Sigmoid colon (tissue), 7 donors: ENCODE measurements around the gene RPLP2. TPM values are rescaled to one million over a fixed set of nuclear protein-coding genes. Genes with fewer than 3 reads are reported as not detected.

Experiments used
- DNase-seq: peaks from one replicate; pipeline ENCODE4 v3.0.0-alpha.2; 2019
- H3K27ac ChIP-seq, 4 donors: fragments of 200-600 bp; sonication (generic); one replicate each; pipeline ENCODE4 v1.5.1; 2016 to 2019; ENCODE audit warnings: mild to moderate bottlenecking in 1 of 4
- H3K27me3 ChIP-seq, 3 donors: fragments of 200-600 bp; sonication (generic); one replicate each; pipeline ENCODE4 v1.5.1; 2019; ENCODE audit warnings: mild to moderate bottlenecking in 1 of 3
- H3K36me3 ChIP-seq, 4 donors: fragments of 200-600 bp; sonication (generic); one replicate each; pipeline ENCODE4 v1.5.1; 2016 to 2019
- H3K4me1 ChIP-seq, 4 donors: fragments of 200-600 bp; sonication (generic); one replicate each; pipeline ENCODE4 v1.5.1; 2017 to 2019
- H3K4me3 ChIP-seq, 4 donors: fragments of 200-600 bp; sonication (generic); one replicate each; pipeline ENCODE4 v1.5.1; 2017 to 2019; ENCODE audit warnings: mild to moderate bottlenecking in 2 of 4, moderate library complexity in 1 of 4
- H3K9me3 ChIP-seq, 4 donors: fragments of 200-600 bp in 3 of 4; sonication (generic) in 3 of 4; one replicate each; pipeline versions ENCODE4 v1.5.1 to v1.6.1; 2013 to 2019
- EP300 ChIP-seq, 4 donors: sonication (generic); formaldehyde crosslinking; IDR thresholded peaks; one replicate each; pipeline ENCODE4 v1.6.1; 2017; ENCODE audit warnings: antibody characterized with exemption in 4 of 4
- POLR2A ChIP-seq, 2 donors: fragments of 450-650 bp; IDR thresholded peaks; one replicate each; pipeline ENCODE4 v1.6.1; 2016; ENCODE audit warnings: antibody characterized with exemption in 2 of 2, mild to moderate bottlenecking in 2 of 2, moderate library complexity in 2 of 2
- POLR2AphosphoS5 ChIP-seq, 4 donors: sonication (generic); formaldehyde crosslinking; IDR thresholded peaks; one replicate each; pipeline ENCODE4 v1.6.1; 2017; ENCODE audit warnings: antibody characterized with exemption in 4 of 4
- WGBS, 2 donors: extraction: QIAGEN DNeasy Blood & Tissue Kit; methylation state at CpG; one replicate each; pipeline ENCODE4 v1.1.7; 2013; 5-methylcytosine and 5-hydroxymethylcytosine counted together
- intact Hi-C: fragments of 100-400 bp; cut with DNase I; formaldehyde crosslinking; loops from one replicate; pipeline ENCODE4 v1.15.1; 2023
- polyA plus RNA-seq, 3 donors: library from polyadenylated mRNA; stranded (reverse); fragments of 200-250 nt; gene quantifications; one replicate each; pipeline ENCODE4 v1.2.3, GENCODE V29; 2013
- total RNA-seq, 4 donors: library from RNA; depleted of rRNA; stranded (reverse); fragments of >200 nt; gene quantifications; one replicate each; pipeline ENCODE4 v1.1.0, GENCODE V29; 2016
- TF ChIP-seq, protein P1 (sequence below), 4 experiments: fragments of 450-650 bp in 3 of 4; fragments of 200-600 bp in 1 of 4; IDR thresholded peaks; one replicate each; pipeline ENCODE4 v1.5.1; 2016 to 2019; ENCODE audit warnings: antibody characterized with exemption in 4 of 4, mild to moderate bottlenecking in 3 of 4, moderate library complexity in 2 of 4
- donor health status: healthy with polysubstance abuse.
- donor health status: Bipolar disorder and iron deficiency.
- donor health status: healthy.

Gene RPLP2
- total and polyA plus RNA-seq, 7 donors = 405 to 2,533 (median 632) TPM

DNA sequence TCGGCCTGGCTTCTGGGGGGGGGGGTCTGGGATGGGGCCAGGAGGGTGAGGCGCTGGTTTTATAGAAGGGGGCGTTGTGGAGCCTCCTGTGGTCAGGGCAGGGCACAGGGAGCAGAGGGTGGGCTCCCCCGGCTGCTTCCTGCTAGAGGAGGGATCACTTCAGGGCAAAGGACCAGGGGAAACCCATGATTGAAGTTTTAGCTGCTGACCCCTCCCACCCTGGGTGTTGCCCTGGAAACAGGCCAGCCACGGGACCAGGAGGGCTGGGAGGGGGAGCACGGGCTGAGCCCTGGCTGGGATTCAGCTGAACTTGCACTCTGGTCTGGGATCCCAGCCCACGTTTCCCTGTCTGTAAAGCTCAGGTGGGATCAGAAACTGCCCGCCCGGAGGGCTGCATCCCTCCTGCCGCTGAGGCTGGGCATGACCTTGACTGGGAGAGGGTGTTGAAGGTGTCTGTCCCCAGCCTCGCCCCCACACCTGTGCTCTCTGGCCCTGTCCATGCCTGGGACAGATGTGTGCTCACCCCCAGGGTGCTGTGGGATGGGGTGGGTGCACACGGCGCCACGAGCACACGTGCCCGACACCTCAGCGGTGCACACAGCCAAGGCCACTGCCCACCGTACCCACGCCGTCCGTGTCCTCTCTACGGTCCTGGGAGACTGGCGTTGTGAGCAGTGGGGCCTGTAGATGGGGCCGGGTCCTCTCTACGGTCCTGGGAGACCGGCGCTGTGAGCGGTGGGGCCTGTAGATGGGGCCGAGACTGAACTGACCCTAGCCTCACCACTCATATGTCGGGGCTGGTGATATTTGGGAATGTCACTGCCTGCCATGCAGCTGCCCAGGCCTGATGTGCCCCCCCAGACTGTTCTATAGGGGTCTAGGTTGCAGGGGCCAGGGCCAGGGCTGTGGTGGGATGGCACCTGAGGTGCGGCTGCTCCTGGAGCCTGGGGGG is 35.2 kb downstream of the RPLP2 start:
- peaks cover 0 to 10% (median 2%) of the 10 kb centered on the region in 4 donors for H3K36me3 ChIP-seq
- 30 to 44% methylated on average over 31 of the region's 31 CpGs for WGBS, 2 donors
- TF ChIP-seq EP300 (IDR thresholded peaks at IDR 0.05) = peak in 2 of 4 donors; percentile 48 to 59
- TF ChIP-seq POLR2A (IDR thresholded peaks at IDR 0.05) = no peak
- TF ChIP-seq POLR2AphosphoS5 (IDR thresholded peaks at IDR 0.05) = peak; percentile 56 to 86 (median 75)
- H3K27ac ChIP-seq = peak overlapping the region; percentile 90 to 96 (median 93)
- H3K4me1 ChIP-seq = peaks cover 0 to 81% (median 69%) of the 10 kb centered on the region in 4 donors
- intact Hi-C loops = loop anchor here (5.0 kb wide), 2 partner anchors 67 to 82 kb away; partner anchors contain the start of genes AP2A2 and CHID1
- peak; percentile 99 for DNase-seq
- H3K4me3 ChIP-seq = peak overlapping the region; percentile 80 to 100 (median 86)
- H3K27me3 ChIP-seq = peaks cover 0 to 20% (median 9%) of the 10 kb centered on the region in 3 donors
- H3K9me3 ChIP-seq = no peaks in the 10 kb centered on the region

GRCh38 chr11:845872-846495 is 36.2 kb downstream of the RPLP2 start:
- peaks cover 0 to 81% (median 69%) of the 10 kb centered on the region in 4 donors for H3K4me1 ChIP-seq
- peak overlapping the region; percentile 90 to 96 (median 93) for H3K27ac ChIP-seq
- H3K27me3 ChIP-seq = peaks cover 0 to 23% (median 9%) of the 10 kb centered on the region in 3 donors
- H3K9me3 ChIP-seq = no peaks in the 10 kb centered on the region
- TF ChIP-seq POLR2A (IDR thresholded peaks at IDR 0.05) (no peak), POLR2AphosphoS5 (IDR thresholded peaks at IDR 0.05) (no peak), EP300 (IDR thresholded peaks at IDR 0.05) (no peak)
- TF ChIP-seq, protein P1, sequence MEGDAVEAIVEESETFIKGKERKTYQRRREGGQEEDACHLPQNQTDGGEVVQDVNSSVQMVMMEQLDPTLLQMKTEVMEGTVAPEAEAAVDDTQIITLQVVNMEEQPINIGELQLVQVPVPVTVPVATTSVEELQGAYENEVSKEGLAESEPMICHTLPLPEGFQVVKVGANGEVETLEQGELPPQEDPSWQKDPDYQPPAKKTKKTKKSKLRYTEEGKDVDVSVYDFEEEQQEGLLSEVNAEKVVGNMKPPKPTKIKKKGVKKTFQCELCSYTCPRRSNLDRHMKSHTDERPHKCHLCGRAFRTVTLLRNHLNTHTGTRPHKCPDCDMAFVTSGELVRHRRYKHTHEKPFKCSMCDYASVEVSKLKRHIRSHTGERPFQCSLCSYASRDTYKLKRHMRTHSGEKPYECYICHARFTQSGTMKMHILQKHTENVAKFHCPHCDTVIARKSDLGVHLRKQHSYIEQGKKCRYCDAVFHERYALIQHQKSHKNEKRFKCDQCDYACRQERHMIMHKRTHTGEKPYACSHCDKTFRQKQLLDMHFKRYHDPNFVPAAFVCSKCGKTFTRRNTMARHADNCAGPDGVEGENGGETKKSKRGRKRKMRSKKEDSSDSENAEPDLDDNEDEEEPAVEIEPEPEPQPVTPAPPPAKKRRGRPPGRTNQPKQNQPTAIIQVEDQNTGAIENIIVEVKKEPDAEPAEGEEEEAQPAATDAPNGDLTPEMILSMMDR (IDR thresholded peaks at IDR 0.05) = no peak
- intact Hi-C loops = loop anchor here (5.0 kb wide), 2 partner anchors 66 to 81 kb away; partner anchors contain the start of genes AP2A2 and CHID1
- WGBS, 2 donors = 55 to 68% methylated on average over 8 of the region's 8 CpGs
- H3K36me3 ChIP-seq = no peaks in the 10 kb centered on the region
- H3K4me3 ChIP-seq = no peak overlapping the region
- DNase-seq = no peak

GRCh38 chr11:846496-847098 is 36.8 kb downstream of the RPLP2 start:
- no peak for DNase-seq
- WGBS, 2 donors = 79 to 84% methylated on average over 11 of the region's 11 CpGs
- Histone ChIP-seq H3K4me1 (peaks cover 0 to 80% (median 66%) of the 10 kb centered on the region in 4 donors), H3K27me3 (peaks cover 0 to 23% (median 9%) of the 10 kb centered on the region in 3 donors), H3K4me3 (no peak overlapping the region), H3K36me3 (no peaks in the 10 kb centered on the region), H3K9me3 (no peaks in the 10 kb centered on the region), H3K27ac (peak overlapping the region in 3 of 4 donors; percentile 90 to 96 (median 94))
- intact Hi-C loops = loop anchor here (5.0 kb wide), 2 partner anchors 66 to 81 kb away; partner anchors contain the start of genes AP2A2 and CHID1
- TF ChIP-seq POLR2AphosphoS5 (IDR thresholded peaks at IDR 0.05) = no peak
- TF ChIP-seq, protein P1 (IDR thresholded peaks at IDR 0.05) = no peak
- TF ChIP-seq EP300 (IDR thresholded peaks at IDR 0.05) = no peak
- no peak for TF ChIP-seq POLR2A (IDR thresholded peaks at IDR 0.05)

DNA sequence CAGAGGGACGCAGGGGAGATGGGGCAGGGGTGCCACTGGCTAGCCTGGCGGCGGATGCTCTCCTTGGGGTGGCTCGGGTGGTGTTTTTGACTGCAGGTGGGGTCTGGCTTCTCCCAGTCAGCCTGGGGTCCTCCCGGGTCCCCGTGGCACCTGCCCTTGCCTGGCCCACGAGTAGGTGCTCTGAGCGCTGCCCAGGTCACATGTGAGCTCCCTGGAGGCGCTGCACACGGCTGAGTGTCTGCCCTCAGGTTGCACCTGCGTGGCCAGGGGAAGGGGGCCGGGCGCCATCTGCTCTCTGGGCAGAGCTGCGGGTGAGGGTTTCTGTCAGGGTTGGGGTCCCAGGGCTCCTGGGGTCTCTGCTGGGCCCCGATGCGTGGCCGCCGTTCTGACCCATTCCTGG is 38.1 kb downstream of the RPLP2 start:
- WGBS, 2 donors = 53 to 76% methylated on average over 18 of the region's 18 CpGs
- Histone ChIP-seq H3K27ac (no peak overlapping the region), H3K36me3 (no peaks in the 10 kb centered on the region), H3K4me3 (no peak overlapping the region), H3K4me1 (peaks cover 0 to 74% (median 64%) of the 10 kb centered on the region in 4 donors), H3K9me3 (no peaks in the 10 kb centered on the region), H3K27me3 (peaks cover 0 to 23% (median 9%) of the 10 kb centered on the region in 3 donors)
- TF ChIP-seq POLR2AphosphoS5 (IDR thresholded peaks at IDR 0.05) (no peak), EP300 (IDR thresholded peaks at IDR 0.05) (no peak), POLR2A (IDR thresholded peaks at IDR 0.05) (no peak)
- TF ChIP-seq, protein P1 (IDR thresholded peaks at IDR 0.05) = no peak
- intact Hi-C loops = loop anchor here (2.0 to 5.0 kb wide), 3 partner anchors 64 to 203 kb away; partner anchors contain the start of genes AP2A2 and CHID1
- no peak for DNase-seq
